ENCODE measurements around the gene IGFL2. TPM values are rescaled to one million over a fixed set of nuclear protein-coding genes. Genes with fewer than 3 reads are reported as not detected.

IGFL2 gene
- total and polyA plus RNA-seq, 9 of the 15 experiments (the other 6 are each of a cell fraction or from before 2014, with no cell fraction given), result 0.42 to 1.7 (median 0.75) TPM; not detected in 2

DNA sequence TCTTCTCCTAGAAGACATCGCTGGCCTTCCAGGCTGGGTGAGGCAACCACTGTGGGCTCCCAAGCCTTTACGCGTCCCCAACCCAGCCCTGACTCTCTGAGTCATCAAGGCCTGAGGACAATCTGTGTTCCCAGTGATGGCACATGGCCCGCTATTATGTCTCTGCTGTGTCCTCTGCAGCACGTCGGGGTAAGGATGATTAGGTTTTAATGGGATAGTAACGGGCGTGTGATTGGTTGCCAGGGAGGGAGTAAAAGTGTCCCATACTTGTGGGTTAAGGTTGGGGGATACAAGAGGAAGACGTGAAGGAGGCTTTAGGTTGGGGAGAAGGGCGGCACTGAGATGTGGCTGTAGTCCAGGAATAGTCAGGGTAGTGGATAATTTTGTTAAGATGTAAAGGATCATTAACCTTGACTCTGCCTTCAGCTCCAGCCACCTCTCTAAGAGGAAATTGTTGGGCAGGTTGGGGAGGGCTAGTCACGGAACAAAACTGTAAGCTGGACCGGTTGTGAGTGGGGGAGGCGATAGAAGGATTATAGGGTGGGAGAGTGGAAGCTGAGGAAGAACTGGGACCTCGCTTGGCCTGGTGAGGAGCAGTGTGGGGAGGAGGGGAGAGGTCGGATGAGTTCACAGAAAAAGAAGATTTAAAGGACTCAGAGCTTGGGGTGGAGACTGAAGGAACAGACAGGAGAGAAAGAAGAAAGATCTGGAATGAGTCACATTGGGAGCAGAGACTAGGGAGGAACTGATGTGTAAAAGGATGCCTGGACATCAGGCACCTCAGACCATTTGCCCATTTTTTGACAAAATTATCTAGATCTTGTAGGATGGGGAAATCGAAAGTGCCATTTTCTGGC, 53.6 kb downstream of the IGFL2 start (continued):
- TF ChIP-seq, protein P1, sequence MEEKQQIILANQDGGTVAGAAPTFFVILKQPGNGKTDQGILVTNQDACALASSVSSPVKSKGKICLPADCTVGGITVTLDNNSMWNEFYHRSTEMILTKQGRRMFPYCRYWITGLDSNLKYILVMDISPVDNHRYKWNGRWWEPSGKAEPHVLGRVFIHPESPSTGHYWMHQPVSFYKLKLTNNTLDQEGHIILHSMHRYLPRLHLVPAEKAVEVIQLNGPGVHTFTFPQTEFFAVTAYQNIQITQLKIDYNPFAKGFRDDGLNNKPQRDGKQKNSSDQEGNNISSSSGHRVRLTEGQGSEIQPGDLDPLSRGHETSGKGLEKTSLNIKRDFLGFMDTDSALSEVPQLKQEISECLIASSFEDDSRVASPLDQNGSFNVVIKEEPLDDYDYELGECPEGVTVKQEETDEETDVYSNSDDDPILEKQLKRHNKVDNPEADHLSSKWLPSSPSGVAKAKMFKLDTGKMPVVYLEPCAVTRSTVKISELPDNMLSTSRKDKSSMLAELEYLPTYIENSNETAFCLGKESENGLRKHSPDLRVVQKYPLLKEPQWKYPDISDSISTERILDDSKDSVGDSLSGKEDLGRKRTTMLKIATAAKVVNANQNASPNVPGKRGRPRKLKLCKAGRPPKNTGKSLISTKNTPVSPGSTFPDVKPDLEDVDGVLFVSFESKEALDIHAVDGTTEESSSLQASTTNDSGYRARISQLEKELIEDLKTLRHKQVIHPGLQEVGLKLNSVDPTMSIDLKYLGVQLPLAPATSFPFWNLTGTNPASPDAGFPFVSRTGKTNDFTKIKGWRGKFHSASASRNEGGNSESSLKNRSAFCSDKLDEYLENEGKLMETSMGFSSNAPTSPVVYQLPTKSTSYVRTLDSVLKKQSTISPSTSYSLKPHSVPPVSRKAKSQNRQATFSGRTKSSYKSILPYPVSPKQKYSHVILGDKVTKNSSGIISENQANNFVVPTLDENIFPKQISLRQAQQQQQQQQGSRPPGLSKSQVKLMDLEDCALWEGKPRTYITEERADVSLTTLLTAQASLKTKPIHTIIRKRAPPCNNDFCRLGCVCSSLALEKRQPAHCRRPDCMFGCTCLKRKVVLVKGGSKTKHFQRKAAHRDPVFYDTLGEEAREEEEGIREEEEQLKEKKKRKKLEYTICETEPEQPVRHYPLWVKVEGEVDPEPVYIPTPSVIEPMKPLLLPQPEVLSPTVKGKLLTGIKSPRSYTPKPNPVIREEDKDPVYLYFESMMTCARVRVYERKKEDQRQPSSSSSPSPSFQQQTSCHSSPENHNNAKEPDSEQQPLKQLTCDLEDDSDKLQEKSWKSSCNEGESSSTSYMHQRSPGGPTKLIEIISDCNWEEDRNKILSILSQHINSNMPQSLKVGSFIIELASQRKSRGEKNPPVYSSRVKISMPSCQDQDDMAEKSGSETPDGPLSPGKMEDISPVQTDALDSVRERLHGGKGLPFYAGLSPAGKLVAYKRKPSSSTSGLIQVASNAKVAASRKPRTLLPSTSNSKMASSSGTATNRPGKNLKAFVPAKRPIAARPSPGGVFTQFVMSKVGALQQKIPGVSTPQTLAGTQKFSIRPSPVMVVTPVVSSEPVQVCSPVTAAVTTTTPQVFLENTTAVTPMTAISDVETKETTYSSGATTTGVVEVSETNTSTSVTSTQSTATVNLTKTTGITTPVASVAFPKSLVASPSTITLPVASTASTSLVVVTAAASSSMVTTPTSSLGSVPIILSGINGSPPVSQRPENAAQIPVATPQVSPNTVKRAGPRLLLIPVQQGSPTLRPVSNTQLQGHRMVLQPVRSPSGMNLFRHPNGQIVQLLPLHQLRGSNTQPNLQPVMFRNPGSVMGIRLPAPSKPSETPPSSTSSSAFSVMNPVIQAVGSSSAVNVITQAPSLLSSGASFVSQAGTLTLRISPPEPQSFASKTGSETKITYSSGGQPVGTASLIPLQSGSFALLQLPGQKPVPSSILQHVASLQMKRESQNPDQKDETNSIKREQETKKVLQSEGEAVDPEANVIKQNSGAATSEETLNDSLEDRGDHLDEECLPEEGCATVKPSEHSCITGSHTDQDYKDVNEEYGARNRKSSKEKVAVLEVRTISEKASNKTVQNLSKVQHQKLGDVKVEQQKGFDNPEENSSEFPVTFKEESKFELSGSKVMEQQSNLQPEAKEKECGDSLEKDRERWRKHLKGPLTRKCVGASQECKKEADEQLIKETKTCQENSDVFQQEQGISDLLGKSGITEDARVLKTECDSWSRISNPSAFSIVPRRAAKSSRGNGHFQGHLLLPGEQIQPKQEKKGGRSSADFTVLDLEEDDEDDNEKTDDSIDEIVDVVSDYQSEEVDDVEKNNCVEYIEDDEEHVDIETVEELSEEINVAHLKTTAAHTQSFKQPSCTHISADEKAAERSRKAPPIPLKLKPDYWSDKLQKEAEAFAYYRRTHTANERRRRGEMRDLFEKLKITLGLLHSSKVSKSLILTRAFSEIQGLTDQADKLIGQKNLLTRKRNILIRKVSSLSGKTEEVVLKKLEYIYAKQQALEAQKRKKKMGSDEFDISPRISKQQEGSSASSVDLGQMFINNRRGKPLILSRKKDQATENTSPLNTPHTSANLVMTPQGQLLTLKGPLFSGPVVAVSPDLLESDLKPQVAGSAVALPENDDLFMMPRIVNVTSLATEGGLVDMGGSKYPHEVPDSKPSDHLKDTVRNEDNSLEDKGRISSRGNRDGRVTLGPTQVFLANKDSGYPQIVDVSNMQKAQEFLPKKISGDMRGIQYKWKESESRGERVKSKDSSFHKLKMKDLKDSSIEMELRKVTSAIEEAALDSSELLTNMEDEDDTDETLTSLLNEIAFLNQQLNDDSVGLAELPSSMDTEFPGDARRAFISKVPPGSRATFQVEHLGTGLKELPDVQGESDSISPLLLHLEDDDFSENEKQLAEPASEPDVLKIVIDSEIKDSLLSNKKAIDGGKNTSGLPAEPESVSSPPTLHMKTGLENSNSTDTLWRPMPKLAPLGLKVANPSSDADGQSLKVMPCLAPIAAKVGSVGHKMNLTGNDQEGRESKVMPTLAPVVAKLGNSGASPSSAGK (IDR thresholded peaks at IDR 0.05), result peak; percentile 65; the same call in 1 of the 2 replicates
- TF ChIP-seq TCF3 (CRISPR knock-in tag; IDR thresholded peaks at IDR 0.05) (peak; percentile 50; the same call in 1 of the 2 replicates), ZNF263 (CRISPR knock-in tag; IDR thresholded peaks at IDR 0.05; ENCODE audit: borderline replicate concordance) (peak; percentile 55; the same call in 1 of the 2 replicates), SRSF3 (IDR thresholded peaks at IDR 0.05; ENCODE audit: insufficient read depth, low read length) (no peak), GABPB1 (CRISPR knock-in tag; IDR thresholded peaks at IDR 0.05) (no peak), EP400 (IDR thresholded peaks at IDR 0.05) (no peak), ZFX (CRISPR knock-in tag; IDR thresholded peaks at IDR 0.05) (peak; percentile 42; the same call in 1 of the 2 replicates), JUND (IDR thresholded peaks at IDR 0.05; ENCODE audit: borderline replicate concordance, low read depth, low read length) (peak; percentile 84), JUND (tag; IDR thresholded peaks at IDR 0.05; ENCODE audit: borderline replicate concordance, low read depth, low read length) (peak; percentile 69; the same call in 2 of the 3 replicates)
- TF ChIP-seq, protein P2, sequence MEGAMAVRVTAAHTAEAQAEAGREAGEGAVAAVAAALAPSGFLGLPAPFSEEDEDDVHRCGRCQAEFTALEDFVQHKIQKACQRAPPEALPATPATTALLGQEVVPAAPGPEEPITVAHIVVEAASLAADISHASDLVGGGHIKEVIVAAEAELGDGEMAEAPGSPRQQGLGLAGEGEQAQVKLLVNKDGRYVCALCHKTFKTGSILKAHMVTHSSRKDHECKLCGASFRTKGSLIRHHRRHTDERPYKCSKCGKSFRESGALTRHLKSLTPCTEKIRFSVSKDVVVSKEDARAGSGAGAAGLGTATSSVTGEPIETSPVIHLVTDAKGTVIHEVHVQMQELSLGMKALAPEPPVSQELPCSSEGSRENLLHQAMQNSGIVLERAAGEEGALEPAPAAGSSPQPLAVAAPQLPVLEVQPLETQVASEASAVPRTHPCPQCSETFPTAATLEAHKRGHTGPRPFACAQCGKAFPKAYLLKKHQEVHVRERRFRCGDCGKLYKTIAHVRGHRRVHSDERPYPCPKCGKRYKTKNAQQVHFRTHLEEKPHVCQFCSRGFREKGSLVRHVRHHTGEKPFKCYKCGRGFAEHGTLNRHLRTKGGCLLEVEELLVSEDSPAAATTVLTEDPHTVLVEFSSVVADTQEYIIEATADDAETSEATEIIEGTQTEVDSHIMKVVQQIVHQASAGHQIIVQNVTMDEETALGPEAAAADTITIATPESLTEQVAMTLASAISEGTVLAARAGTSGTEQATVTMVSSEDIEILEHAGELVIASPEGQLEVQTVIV (CRISPR knock-in tag; IDR thresholded peaks at IDR 0.05; ENCODE audit: borderline replicate concordance), result no peak
- TF ChIP-seq, protein P3, sequence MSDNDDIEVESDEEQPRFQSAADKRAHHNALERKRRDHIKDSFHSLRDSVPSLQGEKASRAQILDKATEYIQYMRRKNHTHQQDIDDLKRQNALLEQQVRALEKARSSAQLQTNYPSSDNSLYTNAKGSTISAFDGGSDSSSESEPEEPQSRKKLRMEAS (CRISPR knock-in tag; IDR thresholded peaks at IDR 0.05), result peak; percentile 60

Data from K562 (cell line).